Loucy (cell line): ENCODE results near the gene LRPPRC.

Source experiments
- H2AFZ ChIP-seq: fragments of 200-600 bp; sonication (generic); 2 replicates; pipeline ENCODE4 v1.6.0; 2016; ENCODE audit warnings: antibody characterized with exemption, mild to moderate bottlenecking, low read length, moderate library complexity
- H3F3A ChIP-seq: fragments of 200-600 bp; 2 replicates; pipeline ENCODE4 v1.6.0; 2016; ENCODE audit warnings: antibody characterized with exemption, low read depth, mild to moderate bottlenecking
- H3K27me3 ChIP-seq: fragments of 200-600 bp; sonication (generic); 2 replicates; pipeline ENCODE4 v1.6.1; 2014; ENCODE audit warnings: low read length, mild to moderate bottlenecking; ENCODE audit not compliant: insufficient read depth, poor library complexity, severe bottlenecking
- H3K36me3 ChIP-seq: fragments of 200-600 bp; sonication (generic); 2 replicates; pipeline ENCODE4 v1.6.1; 2016; ENCODE audit warnings: low read length; ENCODE audit not compliant: insufficient read depth
- H3K4me1 ChIP-seq: fragments of 200-600 bp; sonication (generic); 2 replicates; pipeline ENCODE4 v1.5.1; 2014; ENCODE audit warnings: low read length, mild to moderate bottlenecking; ENCODE audit not compliant: insufficient read depth, poor library complexity, severe bottlenecking
- H3K4me2 ChIP-seq: fragments of 200-600 bp; sonication (generic); 2 replicates; pipeline ENCODE4 v1.6.0; 2014; ENCODE audit warnings: antibody characterized with exemption, low read length, low read depth, mild to moderate bottlenecking; ENCODE audit not compliant: poor library complexity, severe bottlenecking
- H3K4me3 ChIP-seq: fragments of 200-600 bp; sonication (generic); 2 replicates; pipeline ENCODE4 v1.5.1; 2014; ENCODE audit warnings: low read length, mild to moderate bottlenecking, mixed read lengths; ENCODE audit not compliant: poor library complexity, severe bottlenecking
- H3K79me2 ChIP-seq: fragments of 200-600 bp; sonication (generic); 2 replicates; pipeline ENCODE4 v1.6.1; 2014; ENCODE audit warnings: low read length; ENCODE audit not compliant: insufficient read depth
- H3K9ac ChIP-seq: fragments of 200-600 bp; sonication (generic); 2 replicates; pipeline ENCODE4 v1.6.0; 2014; ENCODE audit warnings: mild to moderate bottlenecking, low read depth, low read length, moderate library complexity; ENCODE audit not compliant: poor library complexity, severe bottlenecking
- H3K9me2 ChIP-seq: fragments of 200-600 bp; sonication (generic); replicated peaks from 2 replicates; pipeline ENCODE4 v1.6.1; 2016; ENCODE audit warnings: low read depth, low read length, mixed read lengths
- H3K9me3 ChIP-seq: fragments of 200-600 bp; sonication (generic); 2 replicates; pipeline ENCODE4 v1.6.1; 2014; ENCODE audit warnings: mild to moderate bottlenecking, antibody characterized with exemption, low read length, low read depth; ENCODE audit not compliant: insufficient read depth
- H4K20me1 ChIP-seq: fragments of 200-600 bp; sonication (generic); 2 replicates; pipeline ENCODE4 v1.6.0; 2014; ENCODE audit warnings: antibody characterized with exemption, low read length, mild to moderate bottlenecking; ENCODE audit not compliant: insufficient read depth, poor library complexity, severe bottlenecking
- EZH2phosphoT487 ChIP-seq: fragments of 200-600 bp; IDR thresholded peaks from 2 replicates; pipeline ENCODE4 v1.6.1; 2018; ENCODE audit warnings: antibody characterized with exemption, mild to moderate bottlenecking, moderate library complexity, borderline replicate concordance
- TF ChIP-seq, protein P1 (sequence below): fragments of 200-600 bp; sonication (generic); conservative IDR thresholded peaks from 2 replicates; pipeline ENCODE4 v1.5.1; 2014; ENCODE audit warnings: mild to moderate bottlenecking, antibody characterized with exemption, low read length

Gene LRPPRC

DNA sequence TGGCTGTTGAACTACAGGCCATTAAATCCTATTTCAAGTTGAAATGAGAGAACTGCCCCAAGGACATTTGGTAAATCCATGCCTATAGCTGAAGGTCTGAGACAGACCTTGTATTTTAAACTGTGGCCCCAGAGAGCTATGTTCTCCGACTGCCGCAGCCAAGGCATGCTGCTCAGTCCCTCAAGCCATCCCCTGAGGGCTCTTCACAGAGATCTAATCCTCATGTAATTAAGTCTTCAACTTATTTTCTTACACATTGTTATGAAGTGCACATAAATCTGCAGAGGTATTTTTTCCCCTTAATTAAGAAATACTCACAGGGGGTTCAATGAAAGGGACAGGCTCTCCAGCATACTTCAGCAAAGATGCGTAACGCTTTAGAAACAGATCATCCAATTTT lies 106.4 kb downstream of the LRPPRC start:
- TF ChIP-seq, protein P1, sequence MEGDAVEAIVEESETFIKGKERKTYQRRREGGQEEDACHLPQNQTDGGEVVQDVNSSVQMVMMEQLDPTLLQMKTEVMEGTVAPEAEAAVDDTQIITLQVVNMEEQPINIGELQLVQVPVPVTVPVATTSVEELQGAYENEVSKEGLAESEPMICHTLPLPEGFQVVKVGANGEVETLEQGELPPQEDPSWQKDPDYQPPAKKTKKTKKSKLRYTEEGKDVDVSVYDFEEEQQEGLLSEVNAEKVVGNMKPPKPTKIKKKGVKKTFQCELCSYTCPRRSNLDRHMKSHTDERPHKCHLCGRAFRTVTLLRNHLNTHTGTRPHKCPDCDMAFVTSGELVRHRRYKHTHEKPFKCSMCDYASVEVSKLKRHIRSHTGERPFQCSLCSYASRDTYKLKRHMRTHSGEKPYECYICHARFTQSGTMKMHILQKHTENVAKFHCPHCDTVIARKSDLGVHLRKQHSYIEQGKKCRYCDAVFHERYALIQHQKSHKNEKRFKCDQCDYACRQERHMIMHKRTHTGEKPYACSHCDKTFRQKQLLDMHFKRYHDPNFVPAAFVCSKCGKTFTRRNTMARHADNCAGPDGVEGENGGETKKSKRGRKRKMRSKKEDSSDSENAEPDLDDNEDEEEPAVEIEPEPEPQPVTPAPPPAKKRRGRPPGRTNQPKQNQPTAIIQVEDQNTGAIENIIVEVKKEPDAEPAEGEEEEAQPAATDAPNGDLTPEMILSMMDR = no peak
- no peak for TF ChIP-seq EZH2phosphoT487

DNA sequence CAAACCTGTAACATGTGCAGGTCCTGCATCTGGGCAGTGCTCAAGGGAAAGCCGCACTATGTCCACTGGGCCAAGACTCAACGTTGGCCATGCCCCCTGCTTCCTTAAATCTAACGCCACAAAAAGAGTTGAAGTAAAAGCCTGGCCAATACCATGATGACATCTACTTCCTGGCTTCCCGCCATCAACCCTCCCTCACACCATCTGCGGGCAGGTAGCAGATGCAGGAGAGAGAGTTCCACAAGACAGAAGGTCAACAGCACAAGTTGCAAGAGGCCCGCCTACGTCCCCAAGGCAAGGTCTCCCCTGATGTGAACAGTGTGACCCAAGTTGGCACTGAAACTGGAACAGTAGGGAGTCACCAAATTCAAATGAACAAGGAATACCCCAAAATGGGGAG lies 108.6 kb downstream of the LRPPRC start:
- no peaks in the 10 kb centered on the region for H3K9me2 ChIP-seq
- no peak overlapping the region for H3K4me2 ChIP-seq
- TF ChIP-seq, protein P1 = no peak
- TF ChIP-seq EZH2phosphoT487 = no peak
- H3K9me3 ChIP-seq = no peaks in the 10 kb centered on the region
- H4K20me1 ChIP-seq = no peaks in the 10 kb centered on the region
- peaks cover 52% of the 10 kb centered on the region; the same call in 1 of the 2 replicates for H3K36me3 ChIP-seq
- H3K79me2 ChIP-seq = no peaks in the 10 kb centered on the region
- no peaks in the 10 kb centered on the region for H3F3A ChIP-seq
- no peak overlapping the region for H2AFZ ChIP-seq
- H3K9ac ChIP-seq = no peak overlapping the region
- no peak overlapping the region for H3K4me3 ChIP-seq
- H3K4me1 ChIP-seq = no peaks in the 10 kb centered on the region
- H3K27me3 ChIP-seq = no peaks in the 10 kb centered on the region

More for the DNA sequence above, 106.4 kb downstream of the LRPPRC start:
- Histone ChIP-seq H4K20me1 (no peaks in the 10 kb centered on the region), H3K9me3 (no peaks in the 10 kb centered on the region), H3K4me2 (no peak overlapping the region), H3K4me1 (no peaks in the 10 kb centered on the region), H3K9ac (no peak overlapping the region), H3K9me2 (no peaks in the 10 kb centered on the region), H3K79me2 (no peaks in the 10 kb centered on the region), H3K27me3 (no peaks in the 10 kb centered on the region), H2AFZ (no peak overlapping the region), H3K4me3 (no peak overlapping the region), H3K36me3 (peaks cover 73% of the 10 kb centered on the region), H3F3A (no peaks in the 10 kb centered on the region)

DNA sequence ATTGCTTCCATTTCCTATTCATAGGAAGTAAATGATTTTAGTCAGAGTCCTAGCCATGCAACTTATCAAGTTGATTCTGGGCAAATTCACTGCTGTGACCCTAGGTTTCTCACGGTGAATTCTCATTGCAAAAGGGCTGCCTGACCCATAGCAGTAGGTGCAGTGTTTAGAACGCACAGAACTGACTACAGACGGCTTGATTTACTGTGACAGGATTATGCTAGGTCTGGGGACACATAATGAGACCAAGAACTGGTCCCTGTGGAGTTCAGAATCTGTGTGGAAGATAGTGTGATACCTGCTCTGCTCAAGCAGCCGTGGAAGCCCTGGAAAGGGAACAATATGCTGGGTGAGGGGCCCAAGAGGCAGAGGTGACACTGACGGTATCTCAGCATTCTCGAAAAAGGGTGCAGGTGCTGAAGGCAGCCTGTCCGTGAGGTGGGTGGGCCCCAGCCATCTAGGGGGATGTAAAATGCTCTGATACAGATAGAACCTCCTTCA lies 110.6 kb downstream of the LRPPRC start:
- no peaks in the 10 kb centered on the region for H3K9me2 ChIP-seq
- no peak overlapping the region for H3K4me2 ChIP-seq
- TF ChIP-seq EZH2phosphoT487 = no peak
- TF ChIP-seq, protein P1 = no peak
- H3K9ac ChIP-seq = no peak overlapping the region
- H4K20me1 ChIP-seq = no peaks in the 10 kb centered on the region
- H3K4me3 ChIP-seq = no peak overlapping the region
- no peaks in the 10 kb centered on the region for H3F3A ChIP-seq
- no peaks in the 10 kb centered on the region for H3K9me3 ChIP-seq
- H2AFZ ChIP-seq = no peak overlapping the region
- peaks cover 34% of the 10 kb centered on the region; the same call in 1 of the 2 replicates for H3K36me3 ChIP-seq
- H3K79me2 ChIP-seq = no peaks in the 10 kb centered on the region
- no peaks in the 10 kb centered on the region for H3K27me3 ChIP-seq
- H3K4me1 ChIP-seq = no peaks in the 10 kb centered on the region
